CD4-positive, CD25-positive, alpha-beta regulatory T cell (primary cell): ENCODE measurements around the gene CLTCL1. TPM values are rescaled to one million over a fixed set of nuclear protein-coding genes. Genes with fewer than 3 reads are reported as not detected.

Experiments
- ATAC-seq, 2 donors: fragments of 150-1000 bp; cut with Tn5 transposase; one replicate each; pipeline ENCODE4 v1.10.0; 2021; ENCODE audit warnings: low read depth in 2 of 2, moderate number of reproducible peaks in 2 of 2, moderate library complexity in 1 of 2
- DNase-seq, 3 donors: peaks; one replicate each; pipeline versions ENCODE4 v3.0.0 to v3.0.0-alpha.2; 2012 to 2022; ENCODE audit warnings: mixed read lengths in 1 of 3
- H3K27ac ChIP-seq: one replicate; pipeline ENCODE4 v1.7.0; 2013; ENCODE audit warnings: mild to moderate bottlenecking, low read length; ENCODE audit not compliant: insufficient read depth, poor library complexity, severe bottlenecking
- H3K27me3 ChIP-seq: one replicate; pipeline ENCODE4 v1.7.0; 2013; ENCODE audit warnings: low read length; ENCODE audit not compliant: control insufficient read depth, insufficient read depth
- H3K36me3 ChIP-seq: one replicate; pipeline ENCODE4 v1.7.0; 2013; ENCODE audit warnings: mild to moderate bottlenecking, low read length, moderate library complexity; ENCODE audit not compliant: control insufficient read depth, insufficient read depth
- H3K4me1 ChIP-seq: 2 replicates; pipeline ENCODE4 v1.7.0; 2013; ENCODE audit warnings: mild to moderate bottlenecking, low read length; ENCODE audit not compliant: insufficient read depth, control insufficient read depth, poor library complexity, severe bottlenecking
- H3K4me3 ChIP-seq: one replicate; pipeline ENCODE4 v1.7.0; 2013; ENCODE audit warnings: low read depth, mild to moderate bottlenecking, low read length, moderate library complexity
- H3K9me3 ChIP-seq, 2 experiments: 1 replicate in 1 of 2; 2 replicates in 1 of 2; pipeline ENCODE4 v1.7.0; 2013; ENCODE audit warnings: low read length in 2 of 2, mild to moderate bottlenecking in 1 of 2, moderate library complexity in 1 of 2; ENCODE audit not compliant: control insufficient read depth in 2 of 2
- H3K27ac Mint-ChIP-seq, 3 donors: one replicate each; pipeline ENCODE4 v1.8.0; 2020 to 2022; ENCODE audit warnings: mild to moderate bottlenecking in 3 of 3, mixed read lengths in 3 of 3, moderate library complexity in 2 of 3
- H3K27me3 Mint-ChIP-seq: one replicate; pipeline ENCODE4 v1.8.0; 2022; ENCODE audit warnings: mild to moderate bottlenecking, mixed read lengths
- H3K36me3 Mint-ChIP-seq: one replicate; pipeline ENCODE4 v1.8.0; 2020; ENCODE audit warnings: mixed read lengths
- H3K4me1 Mint-ChIP-seq, 4 donors: one replicate each; pipeline ENCODE4 v1.8.0; 2020 to 2022; ENCODE audit warnings: mixed read lengths in 4 of 4, mild to moderate bottlenecking in 1 of 4
- H3K4me3 Mint-ChIP-seq, 4 donors: one replicate each; pipeline ENCODE4 v1.8.0; 2020 to 2022; ENCODE audit warnings: mild to moderate bottlenecking in 4 of 4, mixed read lengths in 4 of 4, moderate library complexity in 3 of 4
- H3K9me3 Mint-ChIP-seq, 7 donors: one replicate each; pipeline ENCODE4 v1.8.0; 2020 to 2022; ENCODE audit warnings: mixed read lengths in 7 of 7, mild to moderate bottlenecking in 3 of 7, moderate library complexity in 2 of 7
- polyA plus RNA-seq, 4 donors: library from polyadenylated mRNA; unstranded; fragments of 300-500 nt; fragmentation: Illumina TruSeq; gene quantifications; one replicate each; pipeline ENCODE4 v1.2.3, GENCODE V29; 2021
- total RNA-seq: library from RNA; stranded (reverse); gene quantifications from one replicate; pipeline ENCODE4 v1.2.3, GENCODE V29; 2022

CLTCL1 gene
- total and polyA plus RNA-seq, 5 donors from 2014 or later, result 0.20 to 0.55 (median 0.34) TPM

GRCh38 chr22:19223617-19224016 lies 67.9 kb downstream of the CLTCL1 start:
- Histone ChIP-seq H3K27ac (no peak overlapping the region), H3K4me1 (no peaks in the 10 kb centered on the region), H3K27me3 (no peaks in the 10 kb centered on the region), H3K36me3 (no peaks in the 10 kb centered on the region), H3K4me3 (no peak overlapping the region), H3K9me3 (no peaks in the 10 kb centered on the region)
- peaks cover 3% of the 10 kb centered on the region for H3K36me3 Mint-ChIP-seq
- ATAC-seq (no peak), DNase-seq (no peak)
- no peak overlapping the region for H3K4me3 Mint-ChIP-seq
- no peak overlapping the region for H3K27ac Mint-ChIP-seq
- H3K9me3 Mint-ChIP-seq, result no peaks in the 10 kb centered on the region
- H3K4me1 Mint-ChIP-seq, result no peaks in the 10 kb centered on the region
- H3K27me3 Mint-ChIP-seq, result no peaks in the 10 kb centered on the region

GRCh38 chr22:19223110-19223509 lies 68.4 kb downstream of the CLTCL1 start:
- Mint-ChIP-seq H3K27ac (no peak overlapping the region), H3K4me3 (no peak overlapping the region), H3K36me3 (peaks cover 3% of the 10 kb centered on the region), H3K9me3 (no peaks in the 10 kb centered on the region), H3K27me3 (no peaks in the 10 kb centered on the region), H3K4me1 (peaks cover under 1% of the 10 kb centered on the region in 4 donors)
- Histone ChIP-seq H3K4me3 (no peak overlapping the region), H3K36me3 (no peaks in the 10 kb centered on the region), H3K4me1 (no peaks in the 10 kb centered on the region), H3K27ac (no peak overlapping the region), H3K27me3 (no peaks in the 10 kb centered on the region), H3K9me3 (no peaks in the 10 kb centered on the region)
- ATAC-seq, result no peak
- no peak for DNase-seq

- peaks cover 3 to 5% (median 4%) of the 10 kb centered on the region in 4 donors for H3K4me1 Mint-ChIP-seq
- H3K9me3 Mint-ChIP-seq, result no peaks in the 10 kb centered on the region
- Histone ChIP-seq H3K4me1 (no peaks in the 10 kb centered on the region), H3K36me3 (no peaks in the 10 kb centered on the region), H3K9me3 (no peaks in the 10 kb centered on the region), H3K27me3 (no peaks in the 10 kb centered on the region), H3K4me3 (no peak overlapping the region), H3K27ac (no peak overlapping the region)
- ATAC-seq (no peak), DNase-seq (no peak)
- H3K4me3 Mint-ChIP-seq, result no peak overlapping the region
- H3K36me3 Mint-ChIP-seq, result no peaks in the 10 kb centered on the region
- no peaks in the 10 kb centered on the region for H3K27me3 Mint-ChIP-seq
- H3K27ac Mint-ChIP-seq, result no peak overlapping the region
These were observed 69.1 kb downstream of the CLTCL1 start for GRCh38 chr22:19222242-19223005.

- Mint-ChIP-seq H3K4me3 (no peak overlapping the region), H3K4me1 (peaks cover 3 to 10% (median 5%) of the 10 kb centered on the region in 4 donors), H3K9me3 (no peaks in the 10 kb centered on the region), H3K27ac (no peak overlapping the region), H3K36me3 (no peaks in the 10 kb centered on the region), H3K27me3 (no peaks in the 10 kb centered on the region)
- H3K27me3 ChIP-seq, result peaks cover 1% of the 10 kb centered on the region
- H3K27ac ChIP-seq, result no peak overlapping the region
- ATAC-seq (no peak), DNase-seq (no peak)
- H3K36me3 ChIP-seq, result no peaks in the 10 kb centered on the region
- H3K4me3 ChIP-seq, result no peak overlapping the region
- H3K4me1 ChIP-seq, result no peaks in the 10 kb centered on the region
- no peaks in the 10 kb centered on the region for H3K9me3 ChIP-seq
These were observed 70.7 kb downstream of the CLTCL1 start for GRCh38 chr22:19220867-19221266.

- no peak overlapping the region for H3K27ac ChIP-seq
- no peaks in the 10 kb centered on the region for H3K4me1 ChIP-seq
- Mint-ChIP-seq H3K27ac (no peak overlapping the region), H3K9me3 (no peaks in the 10 kb centered on the region), H3K4me1 (peaks cover 3 to 11% (median 5%) of the 10 kb centered on the region in 4 donors), H3K4me3 (no peak overlapping the region), H3K27me3 (no peaks in the 10 kb centered on the region), H3K36me3 (no peaks in the 10 kb centered on the region)
- no peaks in the 10 kb centered on the region for H3K9me3 ChIP-seq
- no peak overlapping the region for H3K4me3 ChIP-seq
- H3K36me3 ChIP-seq, result no peaks in the 10 kb centered on the region
- no peak for DNase-seq
- no peak for ATAC-seq
- H3K27me3 ChIP-seq, result peaks cover 6% of the 10 kb centered on the region
These were observed 72.8 kb downstream of the CLTCL1 start for GRCh38 chr22:19218541-19219233.

- no peaks in the 10 kb centered on the region for H3K9me3 Mint-ChIP-seq
- H3K36me3 Mint-ChIP-seq, result no peaks in the 10 kb centered on the region
- no peak overlapping the region for H3K27ac Mint-ChIP-seq
- Histone ChIP-seq H3K27me3 (peaks cover 12% of the 10 kb centered on the region), H3K36me3 (no peaks in the 10 kb centered on the region), H3K27ac (no peak overlapping the region), H3K4me1 (no peaks in the 10 kb centered on the region), H3K9me3 (no peaks in the 10 kb centered on the region), H3K4me3 (no peak overlapping the region)
- no peak for ATAC-seq
- H3K27me3 Mint-ChIP-seq, result no peaks in the 10 kb centered on the region
- peaks cover 3 to 11% (median 5%) of the 10 kb centered on the region in 4 donors for H3K4me1 Mint-ChIP-seq
- no peak for DNase-seq
- H3K4me3 Mint-ChIP-seq, result no peak overlapping the region
These were observed 74.9 kb downstream of the CLTCL1 start for GRCh38 chr22:19216579-19216978.

GRCh38 chr22:19215360-19215759 lies 76.2 kb downstream of the CLTCL1 start:
- Histone ChIP-seq H3K27ac (no peak overlapping the region), H3K4me1 (no peaks in the 10 kb centered on the region), H3K36me3 (no peaks in the 10 kb centered on the region), H3K27me3 (peaks cover 12% of the 10 kb centered on the region), H3K9me3 (no peaks in the 10 kb centered on the region), H3K4me3 (no peak overlapping the region)
- Mint-ChIP-seq H3K4me3 (no peak overlapping the region), H3K27me3 (peaks cover 6% of the 10 kb centered on the region), H3K4me1 (peaks cover 3 to 11% (median 5%) of the 10 kb centered on the region in 4 donors), H3K27ac (no peak overlapping the region), H3K9me3 (no peaks in the 10 kb centered on the region), H3K36me3 (no peaks in the 10 kb centered on the region)
- DNase-seq (no peak), ATAC-seq (no peak)
